Thyroid gland (tissue), 4 donors: Measurements from ENCODE around the gene NTNG1. TPM values are rescaled to one million over a fixed set of nuclear protein-coding genes. Genes with fewer than 3 reads are reported as not detected.

Source experiments
- DNase-seq, 2 donors: peaks; one replicate each; pipeline ENCODE4 v3.0.0-alpha.2; 2019
- H3K27ac ChIP-seq, 3 donors: fragments of 200-600 bp; sonication (generic); 1 replicate in 2 of 3; 2 replicates in 1 of 3; pipeline ENCODE4 v1.5.1; 2016 to 2019; ENCODE audit warnings: mild to moderate bottlenecking in 1 of 3, moderate library complexity in 1 of 3
- H3K27me3 ChIP-seq: fragments of 200-600 bp; sonication (generic); one replicate; pipeline ENCODE4 v1.5.1; 2019
- H3K36me3 ChIP-seq, 2 donors: fragments of 200-600 bp; sonication (generic); one replicate each; pipeline ENCODE4 v1.5.1; 2016 to 2019
- H3K4me1 ChIP-seq, 2 donors: fragments of 200-600 bp; sonication (generic); one replicate each; pipeline ENCODE4 v1.5.1; 2017 to 2019
- H3K4me3 ChIP-seq, 3 donors: fragments of 200-600 bp; sonication (generic); replicated peaks in 1 of 3; 1 replicate in 2 of 3; 2 replicates in 1 of 3; pipeline ENCODE4 v1.5.1; 2016; ENCODE audit warnings: mild to moderate bottlenecking in 1 of 3
- H3K9me3 ChIP-seq: fragments of 200-600 bp; sonication (generic); one replicate; pipeline ENCODE4 v1.5.1; 2017
- CTCF ChIP-seq, 6 experiments: fragments of 200-600 bp in 3 of 6; fragments of 450-650 bp in 3 of 6; sonication (generic) in 3 of 6; IDR thresholded peaks; one replicate each; pipeline ENCODE4 v1.5.1; 2016 to 2019; ENCODE audit warnings: antibody characterized with exemption in 6 of 6, mild to moderate bottlenecking in 2 of 6, inconsistent platforms in 1 of 6, moderate library complexity in 1 of 6
- POLR2A ChIP-seq, 2 donors: fragments of 450-650 bp; IDR thresholded peaks; one replicate each; pipeline ENCODE4 v1.6.1; 2017; ENCODE audit warnings: antibody characterized with exemption in 2 of 2, mild to moderate bottlenecking in 2 of 2, moderate library complexity in 1 of 2
- WGBS, 2 donors: methylation state at CpG; one replicate each; pipeline ENCODE4 v1.1.5; 2017; 5-methylcytosine and 5-hydroxymethylcytosine counted together
- intact Hi-C: fragments of 100-400 bp; cut with DNase I; formaldehyde crosslinking; loops from one replicate; pipeline ENCODE4 v1.15.1; 2023
- total RNA-seq, 4 donors: library from RNA; depleted of rRNA; stranded (reverse); fragments of >200 nt; gene quantifications; one replicate each; pipeline ENCODE4 v1.2.3, GENCODE V29; 2016

NTNG1 gene
- total RNA-seq, 4 donors from 2014 or later, result 0.33 to 0.56 (median 0.54) TPM; not detected in 1

GRCh38 chr1:107487506-107487905 lies 346.7 kb downstream of the NTNG1 start:
- intact Hi-C loops, result no loop called here
- WGBS, 2 donors, result 61 to 64% methylated on average over 2 of the region's 2 CpGs

GRCh38 chr1:107491582-107491981 lies 350.7 kb downstream of the NTNG1 start:
- TF ChIP-seq POLR2A (IDR thresholded peaks at IDR 0.05) (no peak), CTCF (IDR thresholded peaks at IDR 0.05) (no peak)
- WGBS, 2 donors, result 83 to 84% methylated on average over 4 of the region's 4 CpGs
- Histone ChIP-seq H3K9me3 (no peaks in the 10 kb centered on the region), H3K27me3 (no peaks in the 10 kb centered on the region), H3K36me3 (no peaks in the 10 kb centered on the region), H3K27ac (no peak overlapping the region), H3K4me3 (no peak overlapping the region), H3K4me1 (no peaks in the 10 kb centered on the region)
- intact Hi-C loops, result no loop called here
- no peak for DNase-seq

More at GRCh38 chr1:107487506-107487905, 346.7 kb downstream of the NTNG1 start:
- no peak for DNase-seq
- Histone ChIP-seq H3K27ac (no peak overlapping the region), H3K4me1 (no peaks in the 10 kb centered on the region), H3K27me3 (no peaks in the 10 kb centered on the region), H3K4me3 (no peak overlapping the region), H3K36me3 (no peaks in the 10 kb centered on the region), H3K9me3 (no peaks in the 10 kb centered on the region)
- TF ChIP-seq CTCF (IDR thresholded peaks at IDR 0.05), result no peak
- no peak for TF ChIP-seq POLR2A (IDR thresholded peaks at IDR 0.05)

- DNase-seq, result no peak
- Histone ChIP-seq H3K4me1 (no peaks in the 10 kb centered on the region), H3K4me3 (no peak overlapping the region), H3K9me3 (no peaks in the 10 kb centered on the region), H3K27me3 (no peaks in the 10 kb centered on the region), H3K27ac (no peak overlapping the region), H3K36me3 (no peaks in the 10 kb centered on the region)
- WGBS, 2 donors, result 78 to 85% methylated on average over 4 of the region's 4 CpGs
- intact Hi-C loops, result no loop called here
- TF ChIP-seq CTCF (IDR thresholded peaks at IDR 0.05) (no peak), POLR2A (IDR thresholded peaks at IDR 0.05) (no peak)
These were observed 352.4 kb downstream of the NTNG1 start for GRCh38 chr1:107493111-107493716.

- H3K36me3 ChIP-seq, result no peaks in the 10 kb centered on the region
- no peak for DNase-seq
- no peak overlapping the region for H3K4me3 ChIP-seq
- no peaks in the 10 kb centered on the region for H3K27me3 ChIP-seq
- intact Hi-C loops, result no loop called here
- H3K4me1 ChIP-seq, result no peaks in the 10 kb centered on the region
- no peaks in the 10 kb centered on the region for H3K9me3 ChIP-seq
- TF ChIP-seq POLR2A (IDR thresholded peaks at IDR 0.05) (no peak), CTCF (IDR thresholded peaks at IDR 0.05) (no peak)
- 90 to 92% methylated on average over 6 of the region's 6 CpGs for WGBS, 2 donors
- no peak overlapping the region for H3K27ac ChIP-seq
These were observed 353.2 kb downstream of the NTNG1 start for GRCh38 chr1:107494061-107494460.

GRCh38 chr1:107496002-107496401 lies 355.2 kb downstream of the NTNG1 start:
- Histone ChIP-seq H3K9me3 (no peaks in the 10 kb centered on the region), H3K27ac (no peak overlapping the region), H3K4me1 (no peaks in the 10 kb centered on the region), H3K4me3 (no peak overlapping the region), H3K27me3 (no peaks in the 10 kb centered on the region), H3K36me3 (no peaks in the 10 kb centered on the region)
- DNase-seq, result no peak
- TF ChIP-seq CTCF (IDR thresholded peaks at IDR 0.05) (no peak), POLR2A (IDR thresholded peaks at IDR 0.05) (no peak)
- WGBS, 2 donors, result 28 to 43% methylated on average over 1 of the region's 1 CpG
- intact Hi-C loops, result no loop called here
